Measurements from ENCODE around the gene NFASC.

NFASC gene

DNA sequence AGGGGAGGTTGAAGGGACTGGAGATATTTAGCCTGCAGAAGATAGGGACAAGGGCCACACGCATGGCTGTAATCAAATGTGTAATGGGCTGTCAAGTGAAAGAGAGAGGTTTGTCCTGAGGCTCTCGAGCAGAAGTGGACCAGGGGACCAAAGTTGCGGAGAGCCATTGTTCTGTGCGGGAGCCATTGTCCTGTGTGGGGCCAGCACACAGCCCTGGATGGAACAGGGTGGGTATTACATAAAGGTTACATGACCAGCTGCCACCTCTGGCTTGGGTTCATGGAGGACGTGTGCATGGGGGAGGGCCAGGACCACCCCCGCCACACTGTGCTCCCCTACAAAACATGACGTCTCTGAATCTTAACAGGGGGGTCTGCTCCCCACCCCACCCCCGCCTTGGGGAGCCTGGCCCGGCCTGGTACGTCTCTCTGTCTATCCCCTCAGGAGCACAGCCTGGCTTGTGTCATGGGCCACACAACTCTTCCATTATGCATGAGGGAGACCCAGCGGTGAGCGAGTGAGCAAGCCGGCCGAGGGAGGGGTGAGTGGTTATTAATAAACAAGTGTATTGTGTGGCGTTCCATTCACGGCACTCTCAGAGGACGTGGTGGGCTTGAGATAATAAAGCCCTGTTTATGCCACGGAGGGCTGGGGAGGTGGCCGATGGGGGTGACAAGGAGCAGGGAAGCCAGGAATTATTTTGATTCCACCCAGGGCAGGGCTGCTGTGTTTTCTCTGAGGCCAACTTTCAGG, at the start of gene NFASC:
Gene NFASC, plus strand, starts transcription at position 703 of the 753 bp plus-strand sequence. CDS start 73,454 bp downstream, outside the sequence.
- no peaks in the 10 kb centered on the region for H3K27me3 ChIP-seq (ENCODE audit: control insufficient read depth, insufficient read depth, low read length)
- no peak within 1 kb of the TSS for H3K4me3 ChIP-seq (ENCODE audit: low read length)
- no peaks in the 10 kb centered on the region for H3K4me1 ChIP-seq (ENCODE audit: control insufficient read depth, insufficient read depth, low read length)
- H3K9me3 ChIP-seq (ENCODE audit: control insufficient read depth, low read length): no peaks in the 10 kb centered on the region
- H3K9ac ChIP-seq (ENCODE audit: low read length): no peak within 1 kb of the TSS
- no peaks in the 10 kb centered on the region for H3K36me3 ChIP-seq (ENCODE audit: control insufficient read depth, insufficient read depth, low read length)

GRCh38 chr1:204821476-204821875, 49.2 kb upstream of the NFASC start:
- Histone ChIP-seq H3K9me3 (ENCODE audit: control insufficient read depth, low read length) (no peaks in the 10 kb centered on the region), H3K4me1 (ENCODE audit: control insufficient read depth, insufficient read depth, low read length) (no peaks in the 10 kb centered on the region), H3K9ac (ENCODE audit: low read length) (no peak overlapping the region), H3K4me3 (ENCODE audit: low read length) (no peak overlapping the region), H3K27me3 (ENCODE audit: control insufficient read depth, insufficient read depth, low read length) (peaks cover 10% of the 10 kb centered on the region), H3K36me3 (ENCODE audit: control insufficient read depth, insufficient read depth, low read length) (no peaks in the 10 kb centered on the region)

- no peak overlapping the region for H3K9ac ChIP-seq (ENCODE audit: low read length)
- H3K36me3 ChIP-seq (ENCODE audit: control insufficient read depth, insufficient read depth, low read length): no peaks in the 10 kb centered on the region
- no peaks in the 10 kb centered on the region for H3K9me3 ChIP-seq (ENCODE audit: control insufficient read depth, low read length)
- peaks cover 14% of the 10 kb centered on the region for H3K27me3 ChIP-seq (ENCODE audit: control insufficient read depth, insufficient read depth, low read length)
- H3K4me1 ChIP-seq (ENCODE audit: control insufficient read depth, insufficient read depth, low read length): no peaks in the 10 kb centered on the region
- H3K4me3 ChIP-seq (ENCODE audit: low read length): no peak overlapping the region
These were observed 48.7 kb upstream of the NFASC start for GRCh38 chr1:204821924-204822323.

DNA sequence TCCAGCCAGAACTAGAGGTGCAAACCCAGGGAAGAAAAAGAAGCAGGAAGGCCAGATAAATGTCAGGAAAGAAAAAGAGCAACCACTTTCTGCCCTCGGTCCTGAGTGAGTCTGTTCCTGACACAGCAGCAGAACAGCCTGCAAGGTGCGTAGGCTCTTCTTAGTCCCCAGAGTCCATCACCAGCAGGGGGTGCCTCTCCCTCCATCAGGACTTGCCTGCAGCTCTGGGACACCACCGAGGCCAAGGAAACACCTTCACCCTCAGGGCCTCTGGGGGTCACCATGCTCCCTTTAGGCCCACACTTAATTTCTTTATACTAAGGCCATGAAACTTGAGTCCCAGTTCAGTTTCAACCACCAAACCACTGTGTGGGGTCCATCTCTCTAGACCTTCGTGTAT, 43.7 kb upstream of the NFASC start:
- H3K27me3 ChIP-seq (ENCODE audit: control insufficient read depth, insufficient read depth, low read length): peaks cover 43% of the 10 kb centered on the region
- H3K36me3 ChIP-seq (ENCODE audit: control insufficient read depth, insufficient read depth, low read length): no peaks in the 10 kb centered on the region
- no peaks in the 10 kb centered on the region for H3K4me1 ChIP-seq (ENCODE audit: control insufficient read depth, insufficient read depth, low read length)
- H3K9me3 ChIP-seq (ENCODE audit: control insufficient read depth, low read length): no peaks in the 10 kb centered on the region
- no peak overlapping the region for H3K4me3 ChIP-seq (ENCODE audit: low read length)
- H3K9ac ChIP-seq (ENCODE audit: low read length): no peak overlapping the region

GRCh38 chr1:204828352-204828850, 42.3 kb upstream of the NFASC start:
- Histone ChIP-seq H3K4me3 (ENCODE audit: low read length) (no peak overlapping the region), H3K9ac (ENCODE audit: low read length) (peak overlapping the region; percentile 22), H3K27me3 (ENCODE audit: control insufficient read depth, insufficient read depth, low read length) (peaks cover 43% of the 10 kb centered on the region), H3K4me1 (ENCODE audit: control insufficient read depth, insufficient read depth, low read length) (no peaks in the 10 kb centered on the region), H3K9me3 (ENCODE audit: control insufficient read depth, low read length) (no peaks in the 10 kb centered on the region), H3K36me3 (ENCODE audit: control insufficient read depth, insufficient read depth, low read length) (no peaks in the 10 kb centered on the region)

DNA sequence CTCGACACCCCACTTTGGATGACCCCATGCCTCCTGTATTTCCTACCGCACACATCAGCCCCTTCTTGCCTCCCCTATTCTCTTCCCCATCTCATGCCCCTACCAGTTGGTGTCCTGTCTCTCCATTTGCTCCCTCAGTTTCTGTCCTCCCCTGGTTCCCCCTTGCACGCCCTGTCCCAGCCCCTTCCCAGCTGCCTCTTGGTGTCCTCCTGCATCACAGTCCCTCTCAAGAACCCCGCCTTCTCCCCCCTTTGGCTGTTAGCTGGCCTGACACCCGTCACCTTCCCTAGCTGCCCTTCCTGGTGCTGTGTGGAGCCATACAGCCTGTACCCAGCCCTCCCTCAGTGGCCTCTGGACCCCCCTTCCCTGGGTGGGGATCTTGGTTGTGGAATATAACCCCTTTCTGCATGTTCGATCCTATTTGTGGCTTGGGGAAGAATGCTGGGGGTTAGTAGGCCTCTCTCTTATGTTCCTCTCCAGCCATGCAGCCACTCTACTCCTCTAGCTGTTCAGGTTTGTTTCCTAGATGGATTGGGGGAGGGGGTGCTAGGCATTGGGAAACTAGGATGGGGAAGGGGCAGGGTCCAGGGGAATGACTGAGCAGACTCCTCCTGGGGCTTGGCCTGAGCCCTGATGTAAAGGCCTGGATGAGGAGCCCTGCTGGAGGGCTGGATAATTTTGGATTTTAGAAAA, 41.4 kb upstream of the NFASC start:
- H3K4me1 ChIP-seq (ENCODE audit: control insufficient read depth, insufficient read depth, low read length): no peaks in the 10 kb centered on the region
- peaks cover 43% of the 10 kb centered on the region for H3K27me3 ChIP-seq (ENCODE audit: control insufficient read depth, insufficient read depth, low read length)
- no peaks in the 10 kb centered on the region for H3K36me3 ChIP-seq (ENCODE audit: control insufficient read depth, insufficient read depth, low read length)
- H3K9ac ChIP-seq (ENCODE audit: low read length): peak overlapping the region; percentile 22
- no peaks in the 10 kb centered on the region for H3K9me3 ChIP-seq (ENCODE audit: control insufficient read depth, low read length)
- H3K4me3 ChIP-seq (ENCODE audit: low read length): no peak overlapping the region

DNA sequence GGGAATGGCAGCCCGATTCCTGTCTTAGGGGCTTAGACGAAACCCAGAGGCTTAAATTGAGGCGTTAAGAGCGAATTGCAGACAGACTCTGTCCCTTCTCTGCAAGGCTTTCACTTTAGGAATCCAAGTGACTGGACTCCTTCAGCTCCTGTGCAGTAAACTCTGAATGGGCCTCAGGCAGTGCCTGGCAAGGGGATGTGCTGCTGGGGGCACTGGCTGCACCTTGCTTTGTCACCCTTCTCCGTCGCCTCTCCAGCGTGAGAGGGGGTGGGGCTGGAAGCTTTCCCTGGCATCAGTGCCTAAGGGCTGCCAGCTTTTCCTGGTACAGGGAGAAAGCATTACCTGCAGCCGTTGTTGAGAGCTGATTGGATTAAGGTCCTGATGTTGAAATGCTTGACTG, 39.9 kb upstream of the NFASC start:
- no peaks in the 10 kb centered on the region for H3K4me1 ChIP-seq (ENCODE audit: control insufficient read depth, insufficient read depth, low read length)
- peaks cover 36% of the 10 kb centered on the region for H3K27me3 ChIP-seq (ENCODE audit: control insufficient read depth, insufficient read depth, low read length)
- H3K9me3 ChIP-seq (ENCODE audit: control insufficient read depth, low read length): no peaks in the 10 kb centered on the region
- no peak overlapping the region for H3K4me3 ChIP-seq (ENCODE audit: low read length)
- no peak overlapping the region for H3K9ac ChIP-seq (ENCODE audit: low read length)
- H3K36me3 ChIP-seq (ENCODE audit: control insufficient read depth, insufficient read depth, low read length): no peaks in the 10 kb centered on the region

DNA sequence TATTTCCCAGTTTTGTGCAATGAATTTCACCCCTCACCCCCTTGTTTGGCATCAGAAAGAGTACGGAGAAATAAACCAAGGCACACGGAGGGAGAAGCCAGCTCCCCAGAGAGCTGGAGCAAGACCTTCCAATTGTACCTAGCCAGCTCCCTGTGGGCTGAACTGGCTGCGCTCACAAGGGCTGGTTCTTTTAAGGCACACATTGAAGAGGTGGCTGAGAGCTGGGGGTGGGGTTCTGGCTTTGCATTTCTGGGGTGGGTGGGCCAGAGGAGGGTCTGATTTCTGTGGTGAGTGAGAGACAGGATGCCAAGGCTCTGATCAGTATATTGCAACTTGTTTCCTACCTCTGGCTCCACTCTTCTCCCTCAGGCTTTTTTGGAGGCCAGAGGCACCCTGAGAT, 39.5 kb upstream of the NFASC start:
- Histone ChIP-seq H3K36me3 (ENCODE audit: control insufficient read depth, insufficient read depth, low read length) (no peaks in the 10 kb centered on the region), H3K9ac (ENCODE audit: low read length) (no peak overlapping the region), H3K4me1 (ENCODE audit: control insufficient read depth, insufficient read depth, low read length) (no peaks in the 10 kb centered on the region), H3K27me3 (ENCODE audit: control insufficient read depth, insufficient read depth, low read length) (peaks cover 36% of the 10 kb centered on the region), H3K9me3 (ENCODE audit: control insufficient read depth, low read length) (no peaks in the 10 kb centered on the region), H3K4me3 (ENCODE audit: low read length) (no peak overlapping the region)

GRCh38 chr1:204834336-204834735, 36.3 kb upstream of the NFASC start:
- Histone ChIP-seq H3K4me1 (ENCODE audit: control insufficient read depth, insufficient read depth, low read length) (no peaks in the 10 kb centered on the region), H3K9ac (ENCODE audit: low read length) (no peak overlapping the region), H3K4me3 (ENCODE audit: low read length) (no peak overlapping the region), H3K27me3 (ENCODE audit: control insufficient read depth, insufficient read depth, low read length) (peaks cover 10% of the 10 kb centered on the region), H3K9me3 (ENCODE audit: control insufficient read depth, low read length) (no peaks in the 10 kb centered on the region), H3K36me3 (ENCODE audit: control insufficient read depth, insufficient read depth, low read length) (no peaks in the 10 kb centered on the region)

DNA sequence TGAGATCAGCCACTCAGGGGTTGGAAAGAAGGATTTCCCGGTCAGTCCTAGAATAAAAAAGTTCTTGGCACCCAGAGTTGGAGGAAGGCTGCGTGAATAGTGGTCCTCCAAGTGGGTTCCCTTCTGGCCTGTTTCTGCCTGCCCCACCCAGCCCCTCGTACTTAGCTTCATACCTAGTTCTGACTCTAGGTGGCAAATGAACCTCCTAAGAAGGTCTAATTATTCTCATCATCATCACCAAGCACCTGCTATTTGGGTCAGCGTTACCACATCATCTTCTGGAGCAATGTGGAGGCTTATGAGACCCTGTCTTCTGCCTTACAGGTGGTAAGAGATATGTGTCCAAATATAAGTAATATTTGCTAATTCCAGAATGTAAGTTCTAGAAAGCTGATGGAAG, 35.9 kb upstream of the NFASC start:
- H3K9me3 ChIP-seq (ENCODE audit: control insufficient read depth, low read length): no peaks in the 10 kb centered on the region
- no peak overlapping the region for H3K9ac ChIP-seq (ENCODE audit: low read length)
- no peaks in the 10 kb centered on the region for H3K36me3 ChIP-seq (ENCODE audit: control insufficient read depth, insufficient read depth, low read length)
- H3K27me3 ChIP-seq (ENCODE audit: control insufficient read depth, insufficient read depth, low read length): peaks cover 6% of the 10 kb centered on the region
- H3K4me3 ChIP-seq (ENCODE audit: low read length): no peak overlapping the region
- no peaks in the 10 kb centered on the region for H3K4me1 ChIP-seq (ENCODE audit: control insufficient read depth, insufficient read depth, low read length)

GRCh38 chr1:204835737-204836136, 34.9 kb upstream of the NFASC start:
- Histone ChIP-seq H3K27me3 (ENCODE audit: control insufficient read depth, insufficient read depth, low read length) (no peaks in the 10 kb centered on the region), H3K9ac (ENCODE audit: low read length) (no peak overlapping the region), H3K4me1 (ENCODE audit: control insufficient read depth, insufficient read depth, low read length) (no peaks in the 10 kb centered on the region), H3K36me3 (ENCODE audit: control insufficient read depth, insufficient read depth, low read length) (no peaks in the 10 kb centered on the region), H3K9me3 (ENCODE audit: control insufficient read depth, low read length) (no peaks in the 10 kb centered on the region), H3K4me3 (ENCODE audit: low read length) (no peak overlapping the region)

DNA sequence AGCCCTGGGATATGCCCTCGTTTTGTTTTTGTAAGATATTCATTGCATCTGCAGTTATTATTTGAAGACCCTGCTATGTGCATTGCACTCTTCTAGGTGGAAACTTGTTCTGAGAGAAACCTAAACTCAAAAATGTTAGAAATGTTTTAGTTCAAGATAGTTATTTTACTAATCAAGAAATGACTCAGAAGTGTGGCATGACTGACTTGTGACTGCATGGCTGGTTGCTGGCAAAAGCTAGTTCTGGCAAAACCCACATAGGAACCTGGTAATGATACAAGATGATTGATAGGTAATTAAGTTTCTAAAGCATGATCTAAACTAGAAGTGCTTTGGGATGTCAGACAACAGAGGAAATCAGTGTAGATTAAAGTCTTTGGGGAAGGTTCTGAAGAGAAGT, 33.8 kb upstream of the NFASC start:
- H3K27me3 ChIP-seq (ENCODE audit: control insufficient read depth, insufficient read depth, low read length): no peaks in the 10 kb centered on the region
- H3K9ac ChIP-seq (ENCODE audit: low read length): no peak overlapping the region
- no peaks in the 10 kb centered on the region for H3K4me1 ChIP-seq (ENCODE audit: control insufficient read depth, insufficient read depth, low read length)
- no peaks in the 10 kb centered on the region for H3K36me3 ChIP-seq (ENCODE audit: control insufficient read depth, insufficient read depth, low read length)
- no peaks in the 10 kb centered on the region for H3K9me3 ChIP-seq (ENCODE audit: control insufficient read depth, low read length)
- no peak overlapping the region for H3K4me3 ChIP-seq (ENCODE audit: low read length)
